A549 treated with Mapracorat at 1 μM for 4 hours (cell line): ENCODE results near the gene MARS1. TPM values are rescaled to one million over a fixed set of nuclear protein-coding genes. Genes with fewer than 3 reads are reported as not detected.

Source experiments
- total RNA-seq: library from RNA; stranded (reverse); fragments of 200-300 nt; extraction: Qiagen RNA extraction; gene quantifications from 5 replicates; pipeline ENCODE4 v1.2.3, GENCODE V29; 2022

Gene MARS1
- 137 to 249 TPM (median 138 TPM) in 5 replicates for total RNA-seq

DNA sequence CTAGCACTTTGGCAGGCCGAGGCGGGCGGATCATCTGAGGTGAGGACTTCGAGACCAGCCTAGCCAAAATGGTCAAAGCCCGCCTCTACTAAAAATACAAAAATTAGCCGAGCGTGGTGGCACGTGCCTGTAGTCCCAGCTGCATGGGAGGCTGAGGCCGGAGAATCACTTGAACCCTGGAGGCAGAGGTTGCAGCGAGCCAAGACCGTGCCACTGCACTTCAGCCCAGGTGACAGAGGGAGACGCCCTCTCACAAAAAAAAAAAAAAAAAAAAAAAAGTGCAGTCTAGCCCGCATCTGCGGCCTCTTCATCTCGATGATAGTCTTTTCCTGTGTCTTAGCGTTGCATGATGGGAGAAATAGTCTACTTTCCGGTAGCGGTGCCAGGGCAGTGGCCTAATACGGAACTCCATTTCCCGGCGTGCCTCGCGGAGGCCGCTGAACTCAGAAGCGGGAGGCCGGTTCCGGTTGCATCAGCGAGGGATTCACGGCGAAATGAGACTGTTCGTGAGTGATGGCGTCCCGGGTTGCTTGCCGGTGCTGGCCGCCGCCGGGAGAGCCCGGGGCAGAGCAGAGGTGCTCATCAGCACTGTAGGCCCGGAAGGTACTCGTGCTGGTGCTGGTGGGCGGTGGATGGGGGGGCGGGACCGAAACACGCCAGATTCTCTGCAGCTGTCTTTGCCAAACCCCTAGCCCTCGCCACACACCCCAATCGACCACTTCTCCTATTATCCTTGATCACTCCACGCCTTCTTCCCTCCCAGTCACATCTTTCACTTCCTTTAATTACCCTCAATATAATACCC lies at the start of gene MARS1:
TSS of gene MARS1 (plus strand) at position 472 of the 805 bp plus-strand sequence. CDS start at position 495, 23 bp downstream.

DNA sequence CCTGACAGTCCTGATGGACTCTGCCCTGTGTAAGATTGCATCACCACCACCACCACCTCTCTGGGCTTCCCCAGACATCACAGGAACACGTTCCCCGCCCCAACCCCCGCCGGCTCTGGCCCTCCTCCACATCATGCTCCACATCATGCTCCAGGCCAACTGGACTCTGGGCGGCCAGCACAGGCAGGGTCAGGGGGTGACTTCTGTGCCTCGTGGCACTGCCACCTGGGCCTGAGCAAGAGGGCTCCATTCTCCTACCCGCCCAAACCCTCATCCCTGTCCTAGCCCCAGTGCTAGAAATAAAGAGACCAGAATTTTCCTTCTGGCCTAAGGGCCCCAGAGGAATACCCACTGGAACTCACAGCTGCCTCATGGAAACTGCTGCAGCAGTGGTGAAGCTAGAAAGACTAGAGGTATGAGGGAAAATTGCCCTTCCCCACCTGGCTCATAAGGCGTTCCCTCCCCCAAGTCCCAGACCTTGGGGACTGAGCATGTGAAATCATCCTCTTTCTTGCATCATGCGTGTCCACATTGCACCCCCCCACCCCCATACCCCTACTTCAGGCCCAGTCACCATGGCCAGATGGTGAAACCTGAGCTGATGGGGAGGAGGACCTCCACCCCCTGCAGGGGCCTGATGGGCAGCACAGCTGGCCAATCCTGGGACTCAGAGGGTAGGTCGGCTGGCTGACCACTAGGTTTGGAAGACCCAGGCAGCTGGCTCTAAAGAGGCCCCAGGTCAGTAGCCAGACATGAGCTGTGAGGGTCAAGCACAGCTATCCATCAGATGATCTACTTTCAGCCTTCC lies 33.1 kb upstream of the MARS1 start, which contains the start of gene INHBE:
TSS of gene INHBE (plus strand) at position 742 of the 808 bp plus-strand sequence. CDS start 230 bp downstream, outside the sequence.

DNA sequence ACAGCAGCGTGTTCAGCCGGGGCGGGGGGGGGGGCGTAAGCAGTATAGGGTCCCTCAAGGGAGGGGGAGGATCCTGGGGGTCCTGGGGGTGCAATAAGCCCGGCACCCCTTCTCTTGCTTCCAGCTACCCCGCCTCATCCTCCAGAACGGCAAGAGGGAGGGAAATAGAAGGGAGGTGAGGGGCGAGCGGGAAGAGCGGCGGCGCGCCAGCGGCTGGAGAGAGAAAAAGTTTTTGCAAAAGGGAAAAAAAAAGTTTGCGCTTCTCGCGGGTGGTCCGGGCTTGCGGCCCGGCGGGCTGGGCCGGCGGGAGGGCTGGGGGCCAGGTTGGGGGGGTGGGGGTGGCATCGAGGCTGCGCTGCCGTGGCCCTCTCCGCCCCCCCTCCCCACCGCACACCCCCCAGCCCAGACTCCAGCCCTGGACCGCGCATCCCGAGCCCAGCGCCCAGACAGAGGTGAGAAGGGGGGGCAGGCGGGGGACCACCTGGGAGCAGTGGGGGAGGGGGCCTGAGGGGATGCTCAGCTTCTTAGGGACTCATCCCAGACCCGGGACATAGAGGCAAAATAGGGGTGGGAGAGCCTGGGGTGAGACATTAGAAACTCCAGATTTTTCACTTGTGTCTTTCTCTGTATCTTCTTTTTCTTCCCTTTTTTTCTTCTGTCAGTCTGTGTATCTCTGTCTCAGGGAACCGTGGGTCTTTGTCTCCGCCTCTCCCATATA lies 28.0 kb upstream of the MARS1 start, which contains the start of gene GLI1:
TSS of gene GLI1 (plus strand) at position 36 of the 718 bp plus-strand sequence. CDS start 3,907 bp downstream, outside the sequence.

DNA sequence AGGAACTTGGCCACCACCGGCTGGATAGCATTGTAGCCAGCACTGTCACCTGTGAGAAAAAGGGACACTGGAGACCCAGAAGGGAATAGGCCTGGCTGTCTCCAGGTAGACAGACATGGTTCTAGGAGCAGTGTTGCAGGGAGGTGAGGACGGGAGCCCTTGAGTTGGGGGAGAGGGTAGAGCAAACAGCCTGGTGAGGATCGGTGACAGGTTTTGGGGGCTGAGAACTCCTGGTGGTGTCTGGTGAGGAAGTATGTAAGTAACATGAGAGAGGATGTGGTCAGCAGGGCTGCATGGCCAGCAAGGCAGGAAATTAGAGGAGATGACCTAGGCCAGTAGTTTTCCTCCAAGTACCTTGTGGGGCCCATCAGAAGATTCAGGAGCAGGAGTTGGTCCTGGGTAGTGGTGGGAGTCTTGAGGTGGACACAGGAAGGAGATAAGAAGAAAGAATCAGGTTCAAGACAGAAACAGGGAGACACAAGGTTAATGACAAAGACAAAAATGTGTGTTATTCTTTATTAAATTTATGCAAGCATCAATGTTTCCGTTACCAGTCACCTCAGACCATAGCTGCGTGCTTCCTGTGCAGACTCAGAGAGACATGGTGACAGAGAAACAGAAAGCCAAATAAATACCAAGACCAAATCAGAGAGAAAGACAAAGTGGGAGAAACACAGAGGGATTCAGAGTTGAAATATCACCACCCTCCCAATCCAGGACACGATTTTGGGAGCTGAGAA lies 8.3 kb upstream of the MARS1 start, which contains the start of gene ARHGAP9:
TSS of gene ARHGAP9 (minus strand) at position 491 of the 740 bp plus-strand sequence. CDS start at position 31, 460 bp downstream.

GRCh38 chr12:57520053-57520818 lies 32.4 kb downstream of the MARS1 start, which contains the start of gene DDIT3:
TSS of gene DDIT3 (minus strand) at chr12:57520514. CDS start at chr12:57517406, 3,108 bp downstream.

DNA sequence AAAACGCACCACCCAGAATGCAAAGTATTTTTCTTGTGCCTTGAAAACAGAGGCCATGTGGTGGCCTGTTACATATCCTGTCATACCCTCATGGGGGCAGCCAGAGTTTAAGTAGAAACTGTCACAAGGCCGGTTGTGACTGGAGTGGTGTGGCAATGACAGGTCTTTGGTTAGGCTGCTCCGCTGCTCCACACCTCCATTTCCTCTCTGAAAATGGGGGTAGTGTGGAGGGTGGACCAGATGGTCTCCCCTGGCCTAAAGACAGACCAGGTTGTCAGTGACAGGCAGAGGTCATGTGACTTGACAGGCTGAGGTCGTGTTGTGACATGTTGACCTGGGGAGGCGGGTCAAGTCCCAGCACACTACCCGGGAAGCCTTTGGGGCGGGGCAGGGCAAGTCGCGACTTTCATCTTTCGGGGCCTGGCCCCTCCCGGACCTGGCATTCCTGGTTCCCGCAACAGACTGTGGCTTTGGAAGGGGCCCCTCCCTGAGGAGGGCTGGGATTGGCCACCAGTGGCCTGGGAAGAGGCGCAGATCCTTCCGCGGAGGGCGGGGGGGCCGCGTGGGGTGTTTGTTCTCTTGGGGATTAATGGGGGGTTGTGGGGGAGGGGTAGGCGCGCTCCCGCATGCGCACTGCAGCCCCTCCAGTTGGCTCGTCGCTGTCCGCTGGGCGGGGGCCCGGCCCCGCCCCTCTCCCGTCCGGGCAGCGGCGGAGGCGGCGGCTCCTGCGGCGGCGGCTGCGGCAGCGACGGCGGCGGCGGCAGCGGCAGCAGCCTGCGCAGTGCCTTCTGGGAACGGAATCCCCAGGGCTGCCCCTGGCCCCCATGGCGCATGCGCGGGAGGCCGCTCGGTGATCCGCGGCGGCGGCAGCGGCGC lies 34.4 kb downstream of the MARS1 start, which contains the start of gene MBD6:
TSS of gene MBD6 (plus strand) at position 814 of the 876 bp plus-strand sequence. CDS start 1,480 bp downstream, outside the sequence.

GRCh38 chr12:57546438-57547287 lies 58.8 kb downstream of the MARS1 start, which contains the start of gene DCTN2:
TSS of gene DCTN2 (minus strand) at chr12:57547192. CDS start at chr12:57547063, 129 bp downstream.

DNA sequence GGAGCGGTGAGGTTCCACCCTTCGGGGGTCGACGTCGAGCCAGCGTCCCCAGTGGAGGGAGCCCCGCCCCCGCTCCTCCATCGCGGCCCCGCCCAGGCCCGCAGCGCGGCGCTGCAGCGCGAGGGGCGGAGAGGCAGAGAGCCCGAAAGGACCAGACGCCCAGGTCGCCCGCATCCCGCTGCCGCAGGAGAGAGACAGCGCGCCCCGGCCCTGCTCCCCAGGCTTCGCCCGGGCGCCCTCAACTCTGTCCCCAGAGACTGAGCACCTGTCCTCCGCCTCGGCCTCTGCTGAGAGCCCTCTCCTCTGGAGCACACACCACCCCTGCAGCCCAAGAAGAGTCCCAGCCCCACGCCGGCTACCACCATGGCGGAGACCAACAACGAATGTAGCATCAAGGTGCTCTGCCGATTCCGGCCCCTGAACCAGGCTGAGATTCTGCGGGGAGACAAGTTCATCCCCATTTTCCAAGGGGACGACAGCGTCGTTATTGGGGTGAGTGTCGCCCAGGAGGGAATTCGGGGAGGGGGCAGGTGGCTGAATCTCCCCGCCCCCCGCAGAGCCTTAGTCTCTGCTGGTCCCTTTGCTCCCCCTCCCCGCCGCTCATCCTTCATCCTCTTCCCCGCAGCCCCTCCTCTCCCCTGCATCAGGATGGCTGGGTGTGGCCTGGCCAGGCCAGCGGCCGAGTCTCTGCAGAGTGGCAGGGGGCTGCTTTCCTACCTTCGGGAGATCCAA lies 62.2 kb downstream of the MARS1 start, which contains the start of gene KIF5A:
TSS of gene KIF5A (plus strand) at position 136 of the 732 bp plus-strand sequence. CDS start at position 364, 228 bp downstream.

Other genes with a start within 250 kb of the MARS1 start
- gene STAC3, start 236.9 kb upstream of the MARS1 start, total RNA-seq, result 0.27 to 0.61 TPM (median 0.58 TPM) in 5 replicates
- 7.2 to 8.8 TPM (median 7.9 TPM) in 5 replicates for gene R3HDM2, start 57.0 kb upstream of the MARS1 start, total RNA-seq
- not detected in 5 replicates for gene INHBC, start 53.3 kb upstream of the MARS1 start, total RNA-seq
- gene INHBE, start 32.8 kb upstream of the MARS1 start, total RNA-seq, result 0.05 to 0.09 TPM in 2 of 5 replicates, not detected in the others
- 5.7 to 7.0 TPM (median 6.5 TPM) in 5 replicates for gene GLI1, start 28.3 kb upstream of the MARS1 start, total RNA-seq
- gene ARHGAP9, start 8.2 kb upstream of the MARS1 start, total RNA-seq, result 0.19 to 0.83 TPM (median 0.35 TPM) in 5 replicates
- 27.8 to 30.1 TPM (median 28.8 TPM) in 5 replicates for gene DDIT3, start 32.4 kb downstream of the MARS1 start, total RNA-seq
- gene MBD6, start 34.8 kb downstream of the MARS1 start, total RNA-seq, result 19.4 to 27.6 TPM (median 26.6 TPM) in 5 replicates
- gene DCTN2, start 59.1 kb downstream of the MARS1 start, total RNA-seq, result 117 to 160 TPM (median 118 TPM) in 5 replicates
- 0.13 to 0.29 TPM (median 0.20 TPM) in 5 replicates for gene KIF5A, start 62.0 kb downstream of the MARS1 start, total RNA-seq
- gene PIP4K2C, start 103.1 kb downstream of the MARS1 start, total RNA-seq, result 38.3 to 48.9 TPM (median 42.1 TPM) in 5 replicates
- gene DTX3, start 116.8 kb downstream of the MARS1 start, total RNA-seq, result 16.1 to 21.0 TPM (median 17.8 TPM) in 5 replicates
- gene ARHGEF25, start 123.4 kb downstream of the MARS1 start, total RNA-seq, result 4.4 to 5.9 TPM (median 5.3 TPM) in 5 replicates
- gene B4GALNT1, start 145.1 kb downstream of the MARS1 start, total RNA-seq, result 30.6 to 47.9 TPM (median 44.0 TPM) in 5 replicates
- 113 to 119 TPM (median 115 TPM) in 5 replicates for gene OS9, start 206.1 kb downstream of the MARS1 start, total RNA-seq